ENCODE results near the gene KRTAP19-2.

- TF ChIP-seq POLR2A (IDR thresholded peaks at IDR 0.05) (no peak), EP300 (IDR thresholded peaks at IDR 0.05) (no peak), CTCF (IDR thresholded peaks at IDR 0.05) (no peak)
Measured at GRCh38 chr21:30497065-30497464, 9.8 kb upstream of the KRTAP19-2 start, which contains the start of gene KRTAP19-4.
